H1 (cell line): ENCODE measurements around the gene FITM2. TPM values are rescaled to one million over a fixed set of nuclear protein-coding genes. Genes with fewer than 3 reads are reported as not detected.

ENCODE experiments used
- CTCF ChIA-PET: fragments of 300-600 bp; sonication (Branson Sonifier 250); formaldehyde crosslinking; loops from one replicate; lab custom pipeline; 2021; ENCODE audit not compliant: partially characterized antibody; lab: Charles Lee
- POLR2A ChIA-PET: fragments of 300-600 bp; sonication (Branson Sonifier 250); formaldehyde crosslinking; loops from one replicate; lab custom pipeline; 2021; ENCODE audit warnings: inconsistent platforms; ENCODE audit not compliant: partially characterized antibody; lab: Charles Lee
- DNase-seq, 2 experiments: peaks; one replicate each; pipeline versions ENCODE4 v3.0.0 to v3.0.0-alpha.2; 2010 to 2022; ENCODE audit warnings: low spot score in 2 of 2, low read depth in 1 of 2, mixed read lengths in 1 of 2
- FAIRE-seq: peaks from 2 replicates; lab custom pipeline; 2011; peaks lifted over from hg19 to GRCh38; lab: Jason Lieb, UNC
- H2AFZ ChIP-seq: 2 replicates; pipeline ENCODE4 v1.8.1; 2012; ENCODE audit warnings: low read length, inconsistent platforms
- H2AK5ac ChIP-seq: 2 replicates; pipeline ENCODE4 v1.6.1; 2013; ENCODE audit warnings: low read depth, low read length
- H2BK120ac ChIP-seq: replicated peaks from 2 replicates; pipeline ENCODE3; 2013; ENCODE audit warnings: low read depth, low read length, inconsistent platforms
- H2BK12ac ChIP-seq: 2 replicates; pipeline ENCODE4 v1.6.1; 2013; ENCODE audit warnings: low read depth, low read length
- H2BK15ac ChIP-seq: 2 replicates; pipeline ENCODE4 v1.6.1; 2013; ENCODE audit warnings: low read length
- H2BK20ac ChIP-seq: 2 replicates; pipeline ENCODE4 v1.6.1; 2013; ENCODE audit warnings: low read length
- H2BK5ac ChIP-seq: 2 replicates; pipeline ENCODE4 v1.6.1; 2013; ENCODE audit warnings: low read depth, low read length
- H3K14ac ChIP-seq: 2 replicates; pipeline ENCODE4 v1.6.1; 2013; ENCODE audit warnings: inconsistent platforms; ENCODE audit not compliant: insufficient read length
- H3K18ac ChIP-seq: 2 replicates; pipeline ENCODE4 v1.6.1; 2013; ENCODE audit warnings: low read length; ENCODE audit errors: extremely low read depth
- H3K23ac ChIP-seq: 2 replicates; pipeline ENCODE4 v1.6.1; 2013; ENCODE audit warnings: inconsistent platforms; ENCODE audit not compliant: insufficient read length
- H3K23me2 ChIP-seq: 2 replicates; pipeline ENCODE4 v1.6.1; 2013; ENCODE audit warnings: low read depth, low read length
- H3K27ac ChIP-seq: 2 replicates; pipeline ENCODE4 v1.6.1; 2011; ENCODE audit warnings: low read depth, low read length, inconsistent platforms
- H3K27me3 ChIP-seq, 4 experiments: replicated peaks in 1 of 4; 1 replicate in 1 of 4; 2 replicates in 3 of 4; pipeline versions ENCODE4 v1.6.1 to v1.8.1; 2011 to 2013; ENCODE audit warnings: low read length in 3 of 4, mild to moderate bottlenecking in 3 of 4, inconsistent platforms in 2 of 4, mixed read lengths in 2 of 4, moderate library complexity in 1 of 4; ENCODE audit not compliant: control insufficient read depth in 3 of 4, insufficient read depth in 3 of 4; ENCODE audit errors: extremely low read depth in 1 of 4
- H3K36me3 ChIP-seq, 4 experiments: 2 replicates each; pipeline versions ENCODE4 v1.6.1 to v1.8.1; 2011 to 2013; ENCODE audit warnings: mild to moderate bottlenecking in 4 of 4, low read length in 3 of 4, moderate library complexity in 2 of 4, control low read depth in 1 of 4, inconsistent platforms in 1 of 4; ENCODE audit not compliant: insufficient read depth in 4 of 4, control insufficient read depth in 2 of 4
- H3K4ac ChIP-seq: replicated peaks from 2 replicates; pipeline ENCODE3; 2013; ENCODE audit warnings: low read length, low read depth, mixed read lengths, inconsistent platforms; ENCODE audit not compliant: insufficient read length
- H3K4me1 ChIP-seq, 4 experiments: replicated peaks in 1 of 4; 1 replicate in 1 of 4; 2 replicates in 3 of 4; pipeline versions ENCODE4 v1.6.1 to v1.8.1; 2011 to 2013; ENCODE audit warnings: low read length in 3 of 4, inconsistent platforms in 2 of 4, mixed read lengths in 1 of 4; ENCODE audit not compliant: insufficient read depth in 4 of 4, control insufficient read depth in 3 of 4
- H3K4me2 ChIP-seq, 2 experiments: 2 replicates each; pipeline versions ENCODE4 v1.6.1 to v1.8.1; 2011 to 2013; ENCODE audit warnings: low read depth in 2 of 2, low read length in 2 of 2, control low read depth in 1 of 2, inconsistent platforms in 1 of 2, mild to moderate bottlenecking in 1 of 2; ENCODE audit not compliant: insufficient read depth in 1 of 2
- H3K4me3 ChIP-seq, 4 experiments: fragments of 200-600, 300-600 bp in 1 of 4; sonication (generic), shearing (Covaris generic), sonication (Bioruptor Twin) in 1 of 4; 2 replicates each; pipeline versions ENCODE4 v1.5.1 to v1.8.1; 2011 to 2016; ENCODE audit warnings: low read length in 4 of 4, low read depth in 3 of 4, control low read depth in 2 of 4, inconsistent platforms in 2 of 4, mild to moderate bottlenecking in 2 of 4, mixed read lengths in 1 of 4, moderate library complexity in 1 of 4; ENCODE audit not compliant: insufficient read depth in 2 of 4; ENCODE audit errors: extremely low read depth in 1 of 4
- H3K56ac ChIP-seq: replicated peaks from 2 replicates; pipeline ENCODE3; 2013; ENCODE audit warnings: low read depth, mild to moderate bottlenecking, mixed read lengths, low read length, inconsistent platforms; ENCODE audit not compliant: insufficient read length
- H3K79me1 ChIP-seq: 2 replicates; pipeline ENCODE4 v1.6.1; 2013; ENCODE audit warnings: low read depth, low read length, control low read depth
- H3K79me2 ChIP-seq, 2 experiments: 2 replicates each; pipeline versions ENCODE4 v1.6.1 to v1.8.1; 2012 to 2013; ENCODE audit warnings: low read length in 2 of 2, mild to moderate bottlenecking in 2 of 2, inconsistent platforms in 1 of 2; ENCODE audit not compliant: insufficient read depth in 2 of 2, control insufficient read depth in 1 of 2
- H3K9ac ChIP-seq, 4 experiments: replicated peaks in 1 of 4; 1 replicate in 1 of 4; 2 replicates in 3 of 4; pipeline versions ENCODE4 v1.6.1 to v1.8.1; 2011 to 2013; ENCODE audit warnings: low read depth in 3 of 4, low read length in 3 of 4, control low read depth in 2 of 4, mild to moderate bottlenecking in 2 of 4, moderate library complexity in 2 of 4, inconsistent platforms in 1 of 4; ENCODE audit errors: extremely low read depth in 1 of 4
- H3K9me3 ChIP-seq, 2 experiments: 2 replicates each; pipeline versions ENCODE4 v1.6.1 to v1.8.1; 2012 to 2013; ENCODE audit warnings: mild to moderate bottlenecking in 2 of 2, moderate library complexity in 2 of 2, control low read depth in 1 of 2, inconsistent platforms in 1 of 2, low read depth in 1 of 2, low read length in 1 of 2, mixed read lengths in 1 of 2; ENCODE audit not compliant: insufficient read depth in 2 of 2
- H4K20me1 ChIP-seq, 2 experiments: replicated peaks in 1 of 2; 2 replicates each; pipeline versions ENCODE3 to v1.8.1; 2011 to 2013; ENCODE audit warnings: inconsistent platforms in 2 of 2, low read length in 2 of 2, mild to moderate bottlenecking in 1 of 2; ENCODE audit not compliant: insufficient read depth in 2 of 2, control insufficient read depth in 1 of 2
- H4K5ac ChIP-seq: 2 replicates; pipeline ENCODE4 v1.6.1; 2013; ENCODE audit warnings: low read length, low read depth, mixed read lengths, inconsistent platforms; ENCODE audit not compliant: insufficient read length
- H4K8ac ChIP-seq: 2 replicates; pipeline ENCODE4 v1.8.0; 2013; ENCODE audit warnings: mild to moderate bottlenecking, moderate library complexity, low read length, inconsistent platforms; ENCODE audit not compliant: insufficient read depth; ENCODE audit errors: extremely low read depth
- H4K91ac ChIP-seq: replicated peaks from 2 replicates; pipeline ENCODE3; 2013; ENCODE audit warnings: low read length, mixed read lengths, inconsistent platforms; ENCODE audit not compliant: insufficient read length
- CEBPB ChIP-seq: IDR thresholded peaks from 2 replicates; pipeline ENCODE4 v1.6.1; 2012; ENCODE audit warnings: low read depth, low read length
- NANOG ChIP-seq: IDR thresholded peaks from 2 replicates; pipeline ENCODE4 v1.6.1; 2011; ENCODE audit warnings: low read length, low read depth, mild to moderate bottlenecking, inconsistent platforms; ENCODE audit not compliant: insufficient read depth, poor library complexity, severe bottlenecking
- RAD21 ChIP-seq, 2 experiments: IDR thresholded peaks in 1 of 2; conservative IDR thresholded peaks in 1 of 2; 2 replicates each; pipeline ENCODE4 v1.6.1; 2011; ENCODE audit warnings: low read depth in 2 of 2, low read length in 2 of 2, improper control_type of control experiment in 1 of 2, inconsistent platforms in 1 of 2, mild to moderate bottlenecking in 1 of 2, moderate library complexity in 1 of 2
- RBBP5 ChIP-seq: IDR thresholded peaks from 2 replicates; pipeline ENCODE4 v1.7.1; 2012; ENCODE audit warnings: low read depth, mild to moderate bottlenecking, inconsistent platforms, low read length, moderate library complexity, borderline replicate concordance
- WGBS, 2 experiments: shearing (Covaris generic) in 1 of 2; methylation state at CpG; one replicate each; pipeline versions ENCODE4 v1.1.6 to v1.1.7; 2013 to 2015; ENCODE audit warnings: low lambda C conversion rate in 2 of 2, mixed read lengths in 2 of 2, inconsistent platforms in 1 of 2, low coverage in 1 of 2, missing lambda C conversion rate in 1 of 2; ENCODE audit not compliant: insufficient replicate concordance in 2 of 2, insufficient coverage in 1 of 2, insufficient read length in 1 of 2; ENCODE audit errors: extremely low coverage in 1 of 2, missing lambda C conversion rate in 1 of 2; 5-methylcytosine and 5-hydroxymethylcytosine counted together
- polyA plus RNA-seq, 7 experiments: library from polyadenylated mRNA; depleted of rRNA in 3 of 7; stranded (reverse) in 5 of 7; unstranded in 2 of 7; fragments of >200 nt in 5 of 7; fragments of 200-250 nt in 2 of 7; gene quantifications; 1 replicate in 5 of 7; 2 replicates in 1 of 7; 4 replicates in 1 of 7; pipeline versions ENCODE4 v1.2.1 to v1.2.3, GENCODE V29; 2011 to 2013; ENCODE audit warnings: missing spikeins in 2 of 7, mixed read lengths in 2 of 7
- total RNA-seq: library from RNA; stranded (reverse); fragmentation: NEBNext Ultra II Directional; extraction: Animal tissue kit (Norgen Biotek cat#: 25700); gene quantifications from 2 replicates; pipeline ENCODE4 v1.2.1, GENCODE V29; 2021

The FITM2 gene
- total and polyA plus RNA-seq, 2 of the 8 experiments (the other 6 are each of a cell fraction or from before 2014, with no cell fraction given), result 1.1 to 2.1 TPM

- no peak for FAIRE-seq
- no peaks in the 10 kb centered on the region for H3K4me1 ChIP-seq
- H3K9ac ChIP-seq, result no peak overlapping the region
- no peaks in the 10 kb centered on the region; the same call in 1 of the 2 replicates for H3K79me1 ChIP-seq
- ChIA-PET POLR2A (interaction anchor here (1.7 kb wide), 1 partner anchor 26 kb away, joined by 4 read pairs; no protein-coding TSS in a partner anchor), CTCF (interaction anchor here (1.0 to 1.5 kb wide), 2 partner anchors 9 to 79 kb away, joined by 5 to 6 read pairs; no protein-coding TSS in a partner anchor)
- H3K27me3 ChIP-seq, result no peaks in the 10 kb centered on the region
- no peak overlapping the region for H2AK5ac ChIP-seq
- H3K9me3 ChIP-seq, result no peaks in the 10 kb centered on the region
- no peak overlapping the region for H3K4me3 ChIP-seq
- H2BK5ac ChIP-seq, result no peak overlapping the region
- no peak overlapping the region for H3K4me2 ChIP-seq
- H3K79me2 ChIP-seq, result no peaks in the 10 kb centered on the region
- H3K23me2 ChIP-seq, result no peaks in the 10 kb centered on the region
- H3K18ac ChIP-seq, result no peak overlapping the region
- H2BK12ac ChIP-seq, result no peak overlapping the region
- no peak overlapping the region for H2BK15ac ChIP-seq
- H2AFZ ChIP-seq, result no peak overlapping the region
- no peak overlapping the region for H3K23ac ChIP-seq
- 80% methylated on average over 5 of the region's 5 CpGs; no CpG with 5 or more reads in 1 of the 2 experiments for WGBS, 2 experiments
- H4K5ac ChIP-seq, result no peak overlapping the region
- H3K56ac ChIP-seq, result no peak overlapping the region
- no peaks in the 10 kb centered on the region for H4K20me1 ChIP-seq
- H3K4ac ChIP-seq, result no peak overlapping the region
- H2BK20ac ChIP-seq, result no peak overlapping the region
- H3K27ac ChIP-seq, result no peak overlapping the region
- no peak overlapping the region for H4K91ac ChIP-seq
- H2BK120ac ChIP-seq, result no peak overlapping the region
- H3K36me3 ChIP-seq, result no peaks in the 10 kb centered on the region
- no peak overlapping the region for H3K14ac ChIP-seq
- H4K8ac ChIP-seq, result no peak overlapping the region
- no peak for DNase-seq
- no peak for TF ChIP-seq RBBP5
- no peak for TF ChIP-seq RAD21 (IDR thresholded peaks at IDR 0.05 in 1 of 2, conservative IDR thresholded peaks at IDR 0.05 in 1 of 2; ENCODE audit: low read depth in 2 of 2, low read length in 2 of 2)
- TF ChIP-seq NANOG, result no peak
- no peak for TF ChIP-seq CEBPB
These were observed 8.9 kb downstream of the FITM2 start for GRCh38 chr20:44302026-44302669.
